Spleen (tissue), 7 donors: ENCODE results near the gene AKNA.

Source experiments
- CTCF ChIP-seq, 11 experiments: fragments of 200-600 bp in 7 of 11; fragments of 450-650 bp in 4 of 11; sonication (generic) in 4 of 11; IDR thresholded peaks in 8 of 11; conservative IDR thresholded peaks in 3 of 11; 1 replicate in 7 of 11; 2 replicates in 4 of 11; pipeline versions ENCODE4 v1.4.0 to v1.8.0; 2016 to 2021; ENCODE audit warnings: antibody characterized with exemption in 11 of 11, inconsistent platforms in 4 of 11, mild to moderate bottlenecking in 1 of 11
- POLR2A ChIP-seq, 3 donors: fragments of 450-650 bp; IDR thresholded peaks; one replicate each; pipeline ENCODE4 v1.5.1; 2017; ENCODE audit warnings: antibody characterized with exemption in 3 of 3, mild to moderate bottlenecking in 1 of 3
- donor health status: DM: no; HTN: no; CAD: no; lungs with moderate emphysema.
- donor health status: DM: no; HTN: no; CAD: no.
- donor health status: DM: no; HTN: no; CAD: no.

- TF ChIP-seq POLR2A (IDR thresholded peaks at IDR 0.05): no peak
- no peak for TF ChIP-seq CTCF (IDR thresholded peaks at IDR 0.05 in 8 of 11, conservative IDR thresholded peaks at IDR 0.05 in 3 of 11)
These were observed 24.4 kb downstream of the AKNA start for GRCh38 chr9:114363424-114363823.
